Non-pigmented ciliary epithelial cell (primary cell): ENCODE results near the gene THRAP3.
A peak's percentile ranks its signal among the peaks of the same experiment; 100 is the strongest.
"Not testable (repeated sequence)": the region's sequence is repeated elsewhere in the genome, so short reads cannot be mapped to it uniquely, and the experiment has no call there.

Source experiments
- DNase-seq: peaks from one replicate; pipeline ENCODE4 v3.0.0-alpha.2; 2010; ENCODE audit warnings: low read depth

Gene THRAP3

DNA sequence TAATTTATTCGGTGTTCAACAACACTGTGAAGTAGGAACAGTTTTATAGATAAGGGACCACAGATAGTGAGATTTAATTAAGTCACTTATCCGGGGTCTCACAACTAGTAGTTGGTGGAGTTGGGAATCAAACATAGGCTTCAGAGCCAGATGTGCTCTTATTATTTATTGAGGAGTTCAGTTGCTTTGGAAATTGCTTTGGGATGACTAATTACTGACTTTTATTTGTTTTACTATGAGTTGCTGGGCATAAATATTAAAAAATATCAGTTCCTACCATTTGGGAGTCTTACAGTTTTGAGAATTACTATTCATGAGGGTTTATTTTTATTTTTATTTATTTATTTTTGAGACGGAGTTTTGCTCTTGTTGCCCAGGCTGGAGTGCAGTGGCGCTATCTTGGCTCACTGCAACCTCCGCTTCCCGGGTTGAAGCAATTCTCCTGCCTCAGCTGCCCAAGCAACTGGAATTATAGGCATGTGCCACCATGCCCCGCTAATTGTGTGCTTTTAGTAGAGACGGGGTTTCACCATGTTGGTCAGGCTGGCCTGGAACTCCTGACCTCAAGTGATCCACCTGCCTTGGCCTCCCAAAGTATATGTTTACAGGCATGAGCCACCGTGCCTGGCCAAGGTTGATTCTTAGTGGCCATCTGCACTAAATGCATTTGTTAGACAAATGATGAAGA, 27.7 kb downstream of the THRAP3 start:
- DNase-seq, result no peak

DNA sequence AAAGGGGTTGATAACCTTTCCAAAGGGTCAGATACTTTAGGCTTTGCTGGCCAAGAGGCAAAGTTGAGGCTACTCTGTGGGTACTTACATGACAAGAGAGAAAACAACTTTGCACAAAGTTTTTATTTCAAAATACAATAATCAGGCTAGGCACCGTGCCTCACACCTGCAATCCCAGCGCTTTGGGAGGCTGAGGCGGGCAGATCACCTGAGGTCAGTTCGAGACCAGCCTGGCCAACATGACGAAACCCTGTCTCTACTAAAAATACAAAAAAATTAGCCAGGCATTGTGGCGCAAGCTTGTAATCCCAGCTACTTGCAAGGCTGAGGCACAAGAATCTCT, 28.2 kb downstream of the THRAP3 start:
- DNase-seq, result not testable (repeated sequence)

DNA sequence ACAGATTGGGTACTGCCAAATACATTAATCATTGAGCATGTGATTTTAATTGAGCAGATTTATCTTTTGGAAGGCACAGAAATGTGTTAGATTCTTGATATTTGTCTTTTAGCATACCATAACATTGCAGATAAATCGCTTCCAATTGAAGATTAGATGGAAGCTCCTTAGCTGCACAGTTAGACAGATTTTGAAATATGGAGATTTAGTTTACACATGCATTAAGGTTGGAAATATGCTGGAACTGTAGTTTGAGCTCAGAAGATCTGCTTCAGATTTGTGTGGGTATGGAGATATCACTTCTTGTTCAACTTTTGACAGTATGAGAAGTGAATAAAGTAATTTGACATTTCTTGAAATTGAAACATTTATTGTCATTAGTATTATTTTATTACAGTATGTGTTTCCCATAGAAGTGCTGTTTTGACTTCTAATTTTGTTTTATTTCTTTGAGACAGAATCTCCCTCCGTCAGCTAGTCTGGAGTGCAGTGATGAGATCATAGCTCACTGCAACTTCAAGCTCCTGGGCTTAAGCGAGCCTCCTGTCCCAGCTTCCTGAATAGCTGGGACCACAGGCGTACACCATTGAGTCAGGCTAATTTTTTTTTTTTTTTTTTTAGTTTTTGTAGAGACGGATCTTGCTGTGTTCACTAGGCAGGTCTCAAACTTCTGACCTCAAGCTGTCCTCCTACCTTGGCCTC, 29.1 kb downstream of the THRAP3 start:
- peak; percentile 43 for DNase-seq

DNA sequence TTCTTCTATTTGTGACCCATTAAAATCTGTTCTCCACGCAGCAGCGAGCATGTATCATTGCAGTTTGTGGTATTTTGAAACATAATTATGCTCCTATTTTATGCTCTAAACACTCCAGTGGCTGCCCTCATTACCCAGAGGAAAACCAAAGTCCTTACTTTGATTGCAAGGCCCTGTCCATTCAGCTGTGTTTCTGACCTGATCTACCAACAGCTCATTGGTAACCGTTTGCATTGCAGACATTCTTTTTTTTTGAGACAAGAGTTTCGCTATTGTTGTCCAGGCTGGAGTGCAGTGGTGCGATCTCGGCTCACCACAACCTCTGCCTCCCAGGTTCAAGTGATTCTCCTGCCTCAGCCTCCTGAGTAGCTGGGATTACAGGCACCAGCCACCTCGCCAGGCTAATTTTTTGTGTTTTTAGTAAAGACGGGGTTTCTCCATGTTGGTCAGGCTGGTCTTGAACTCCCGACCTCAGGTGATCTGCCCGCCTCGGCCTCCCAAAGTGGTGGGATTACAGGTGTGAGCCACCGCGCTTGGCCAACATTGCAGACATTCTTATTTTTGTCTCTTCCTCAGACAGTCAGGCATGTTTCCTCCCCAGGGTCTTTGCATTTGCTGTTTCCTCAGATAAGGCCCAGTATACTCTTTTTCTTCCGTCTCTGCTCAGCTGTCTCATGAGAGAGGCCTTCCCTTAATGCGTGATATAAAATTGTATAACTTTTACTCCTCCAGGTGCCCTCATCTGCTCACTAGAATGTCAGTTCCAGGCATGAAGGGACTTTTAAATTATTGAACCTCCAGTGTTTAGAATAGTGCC, 32.5 kb downstream of the THRAP3 start:
- no peak for DNase-seq

DNA sequence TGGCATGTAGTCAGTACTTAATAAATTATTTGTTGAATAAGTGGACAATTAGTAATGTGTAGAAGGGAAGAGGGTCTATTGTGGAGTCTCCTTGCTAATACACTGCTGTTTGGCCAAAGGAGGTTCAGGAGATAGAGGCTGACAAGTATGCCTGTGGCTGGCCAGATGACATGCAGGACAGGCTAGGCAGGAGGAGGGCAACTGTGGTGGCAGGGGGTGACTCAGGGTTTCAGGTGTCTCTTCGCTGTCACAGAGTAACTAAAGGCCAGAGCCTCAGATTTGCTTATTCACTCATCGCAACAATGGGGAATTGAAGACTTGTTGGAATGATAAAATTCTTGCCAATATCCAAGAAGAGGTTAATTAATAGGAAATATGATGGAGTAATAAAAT, 33.1 kb downstream of the THRAP3 start:
- DNase-seq, result no peak

DNA sequence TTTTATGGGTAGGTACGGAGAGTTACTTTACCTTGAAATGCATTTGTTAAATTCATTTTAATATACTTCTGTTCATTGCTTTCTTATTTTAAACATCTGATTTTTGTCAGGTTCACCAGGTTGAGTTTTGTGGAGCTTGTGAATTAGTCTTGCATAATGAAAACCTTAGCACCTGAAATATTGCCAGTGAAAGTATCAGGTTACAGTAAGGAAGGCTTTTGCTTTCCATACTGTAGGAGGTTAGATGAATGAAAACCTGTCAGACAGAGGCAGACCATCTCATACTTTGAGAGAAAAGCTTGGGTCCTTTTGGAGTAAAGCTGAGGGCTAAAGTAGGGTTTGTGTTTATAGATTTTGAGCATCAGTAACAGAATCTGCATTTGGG, 34.7 kb downstream of the THRAP3 start:
- no peak for DNase-seq

DNA sequence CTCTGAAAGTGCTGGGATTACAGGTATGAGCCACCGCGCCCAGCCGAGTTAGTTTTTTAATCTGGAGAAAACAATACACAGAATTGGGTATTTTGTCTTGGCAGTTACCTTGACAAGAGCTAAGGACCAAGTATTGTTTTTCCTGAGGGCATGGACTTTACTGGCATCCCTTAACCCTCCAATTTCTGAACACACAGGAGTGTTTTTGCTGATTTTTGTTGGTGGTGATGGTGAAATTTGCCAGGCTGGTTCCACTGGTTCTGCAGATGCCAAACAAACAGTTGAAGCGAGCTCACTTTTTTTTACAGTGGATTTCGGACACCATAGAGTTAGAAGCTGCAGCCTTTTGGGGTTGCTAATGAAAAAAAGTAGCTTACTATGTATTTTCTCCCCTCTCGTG, 44.7 kb downstream of the THRAP3 start:
- no peak for DNase-seq

DNA sequence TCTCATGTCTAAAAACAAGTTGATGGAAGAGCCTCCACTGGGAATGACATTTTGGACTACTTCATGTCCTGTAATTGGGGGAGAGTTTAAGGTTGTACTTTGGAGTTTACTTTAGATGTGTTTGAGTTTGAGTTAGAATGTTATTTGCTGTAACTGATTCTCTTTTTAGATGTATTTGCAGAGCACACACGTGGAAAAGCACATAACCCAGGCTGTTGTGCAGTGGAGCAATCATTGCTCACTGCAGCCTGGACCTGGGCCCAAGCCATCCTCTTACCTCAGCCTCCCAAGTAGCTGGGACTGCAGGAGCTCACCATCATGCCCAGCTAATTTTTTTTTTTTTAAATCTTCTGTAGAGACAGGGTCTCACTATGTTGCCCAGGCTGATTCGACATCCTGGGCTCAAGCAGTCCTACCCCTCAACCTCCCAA, 45.2 kb downstream of the THRAP3 start:
- DNase-seq, result no peak

DNA sequence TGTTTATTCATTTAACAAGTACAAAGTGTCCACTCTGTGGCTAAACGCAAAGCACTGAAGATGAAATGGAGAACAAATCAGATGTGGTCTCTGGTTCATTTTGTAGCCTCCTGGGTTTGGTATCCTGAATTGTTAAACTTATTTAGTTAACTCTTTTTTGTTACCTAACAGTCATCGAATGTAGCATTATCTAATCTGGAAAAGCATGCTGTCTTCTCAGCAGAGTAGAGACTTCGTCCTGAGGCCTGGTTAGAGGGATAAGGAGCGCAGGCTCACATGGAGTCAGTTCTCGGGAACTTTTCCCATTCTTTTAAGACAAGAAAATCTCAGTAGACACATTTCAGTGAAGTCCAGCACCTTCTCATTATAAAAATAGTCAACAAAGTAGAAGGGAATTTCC, 48.8 kb downstream of the THRAP3 start:
- no peak for DNase-seq

DNA sequence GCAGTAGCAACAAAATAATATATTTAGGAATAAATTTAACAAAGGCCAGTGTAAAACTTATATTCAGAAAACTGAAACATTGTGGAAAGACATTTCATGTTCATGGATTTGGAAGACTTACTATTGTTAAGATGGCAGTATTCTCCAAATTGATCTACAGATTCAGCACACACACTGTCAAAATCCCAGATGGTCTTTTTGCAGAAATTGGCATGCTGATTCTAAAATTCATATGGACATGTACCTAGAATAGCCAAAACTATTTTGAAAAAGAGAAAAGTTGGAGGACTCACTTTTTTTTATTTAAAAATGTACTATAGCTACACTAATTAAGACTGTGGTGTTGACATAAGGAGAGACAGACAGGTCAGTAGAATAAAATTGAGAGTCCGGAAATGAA, 50.0 kb downstream of the THRAP3 start:
- DNase-seq, result no peak

DNA sequence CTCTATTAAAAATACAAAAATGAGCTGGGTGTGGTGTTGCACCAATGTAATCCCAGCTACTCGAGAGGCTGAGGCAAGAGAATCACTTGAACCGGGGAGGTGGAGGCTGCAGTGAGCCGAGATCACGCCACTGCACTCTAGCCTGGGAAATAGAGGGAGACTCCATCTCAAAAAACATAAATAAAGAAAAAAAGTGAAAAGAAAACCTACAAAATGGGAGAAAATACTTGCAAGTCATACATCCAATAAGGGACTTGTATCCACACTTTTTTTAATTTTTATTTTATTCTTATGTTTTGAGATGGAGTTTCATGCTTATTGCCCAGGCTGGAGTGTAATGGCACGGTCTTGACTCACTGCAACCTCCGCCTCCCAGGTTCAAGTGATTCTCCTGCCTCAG, 52.4 kb downstream of the THRAP3 start:
- DNase-seq, result no peak

DNA sequence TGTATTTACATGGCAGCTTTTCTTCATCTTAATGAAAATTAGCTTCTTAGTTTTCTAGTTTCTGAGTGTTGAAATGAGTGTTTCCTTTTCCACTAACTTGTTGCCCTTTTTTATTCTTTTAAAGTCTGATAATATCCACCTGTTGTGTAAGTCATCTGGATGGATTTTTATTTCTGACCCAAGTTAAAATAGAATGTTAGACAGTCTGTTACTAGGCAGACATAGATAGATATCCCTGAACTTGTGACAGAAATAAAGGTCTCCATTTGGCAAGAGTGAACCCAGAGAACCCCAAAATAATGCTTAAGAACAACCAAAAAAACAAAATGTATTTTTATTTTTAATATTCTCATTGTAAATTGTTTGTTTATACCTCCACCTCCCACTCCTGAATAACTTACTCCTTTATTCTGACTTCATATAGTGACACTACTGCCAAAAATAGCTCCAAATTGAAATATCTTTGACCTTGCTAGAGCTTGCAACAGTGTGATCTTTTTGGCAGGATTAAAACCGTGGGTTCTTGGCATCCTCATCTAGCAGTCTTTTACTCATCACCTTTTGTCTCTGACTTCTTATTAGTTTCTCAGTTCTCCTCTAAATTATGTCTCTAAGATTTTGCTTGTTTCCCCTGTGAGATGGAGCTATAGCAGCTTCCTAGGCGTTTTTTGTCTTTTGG, 55.0 kb downstream of the THRAP3 start:
- no peak for DNase-seq

DNA sequence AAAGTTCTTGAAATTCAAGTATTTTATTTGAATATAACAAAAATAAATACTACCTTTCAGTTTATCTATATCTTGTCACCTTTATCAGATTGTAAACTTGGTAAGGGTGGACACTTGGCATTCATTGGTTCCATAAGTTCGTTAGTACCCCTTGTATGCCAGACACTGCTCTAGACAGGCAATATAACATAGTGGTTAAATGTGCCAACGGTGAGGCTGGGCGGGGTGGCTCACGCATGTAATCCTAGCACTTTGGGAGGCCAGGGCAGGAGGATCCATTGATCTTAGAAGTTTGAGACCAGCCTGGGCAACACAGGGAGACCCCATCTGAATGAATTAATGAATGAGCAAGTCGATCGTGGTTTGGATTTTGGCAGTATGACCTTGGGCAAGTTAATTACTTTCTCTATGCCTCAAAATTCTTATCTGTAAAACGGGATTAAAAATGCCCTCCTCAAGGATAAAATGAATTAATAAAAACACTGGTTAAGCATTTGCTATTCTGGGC, 55.6 kb downstream of the THRAP3 start:
- no peak for DNase-seq

DNA sequence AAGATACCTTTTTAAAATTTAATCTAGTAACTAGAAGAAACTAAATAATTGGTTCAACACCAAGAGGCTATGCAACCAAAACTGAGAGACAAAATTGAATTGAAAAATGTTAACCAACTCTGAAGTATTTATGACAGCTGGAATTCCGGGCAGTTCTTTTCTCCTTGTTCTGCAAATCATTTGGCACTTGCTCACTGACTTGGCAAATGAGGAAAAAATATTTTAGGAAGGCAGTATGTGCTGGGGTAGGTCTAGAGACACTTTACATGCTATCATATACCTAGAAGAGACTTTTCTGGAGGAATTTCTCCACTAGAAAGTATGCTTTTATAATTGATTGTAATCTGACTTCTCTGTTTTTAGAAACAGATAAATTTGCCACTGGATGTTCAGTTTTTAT, 59.8 kb downstream of the THRAP3 start:
- no peak for DNase-seq

DNA sequence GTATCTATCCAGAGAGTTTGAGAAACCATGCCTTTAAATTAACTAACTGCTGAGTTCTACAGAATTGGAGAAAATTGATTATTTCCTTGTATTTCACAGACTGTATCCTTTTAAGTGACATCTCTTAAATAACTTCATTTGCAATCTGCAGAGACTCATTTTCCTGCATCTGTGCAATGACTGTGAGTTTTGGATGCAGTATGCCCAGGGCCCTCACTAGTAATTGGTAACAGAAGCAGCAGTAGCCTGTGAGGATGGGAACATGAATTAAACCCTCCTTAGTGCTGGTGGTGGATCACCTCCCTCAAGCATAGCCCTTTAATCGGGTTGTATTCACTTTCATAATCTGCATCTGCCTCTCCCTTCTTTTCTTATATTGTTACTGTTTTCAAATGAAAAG, 60.3 kb downstream of the THRAP3 start:
- DNase-seq, result no peak

DNA sequence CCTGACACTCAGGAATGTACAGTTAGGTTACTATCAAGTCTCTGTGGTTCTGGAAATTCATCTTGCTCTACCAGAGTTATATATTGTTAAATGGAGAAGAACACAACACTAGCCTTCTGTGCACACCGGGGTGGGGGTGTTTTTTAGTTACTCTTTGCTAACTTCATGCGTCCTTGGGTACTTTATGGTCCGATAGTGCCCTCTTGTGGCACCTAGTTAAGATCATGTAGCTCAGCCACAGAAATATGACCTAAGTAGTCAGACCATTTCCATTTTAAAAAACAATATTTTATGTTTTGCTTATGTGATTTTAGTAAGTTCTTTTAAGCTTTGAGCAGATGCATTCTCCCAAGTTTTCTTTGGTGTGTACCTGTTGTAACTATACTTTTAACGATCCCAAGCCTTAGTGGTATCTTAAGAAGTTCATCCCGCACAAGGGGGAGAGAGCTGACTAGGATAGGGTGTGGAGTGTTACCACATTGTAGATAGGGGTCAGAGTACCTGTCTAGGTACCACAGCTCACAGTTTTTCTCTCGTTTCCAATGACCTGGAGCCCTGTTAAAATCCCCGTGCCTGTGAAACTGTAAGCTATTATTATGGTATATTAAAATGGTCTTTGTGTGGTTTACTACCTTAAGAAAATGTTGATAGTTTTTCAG, 61.3 kb downstream of the THRAP3 start:
- peak; percentile 71 for DNase-seq

DNA sequence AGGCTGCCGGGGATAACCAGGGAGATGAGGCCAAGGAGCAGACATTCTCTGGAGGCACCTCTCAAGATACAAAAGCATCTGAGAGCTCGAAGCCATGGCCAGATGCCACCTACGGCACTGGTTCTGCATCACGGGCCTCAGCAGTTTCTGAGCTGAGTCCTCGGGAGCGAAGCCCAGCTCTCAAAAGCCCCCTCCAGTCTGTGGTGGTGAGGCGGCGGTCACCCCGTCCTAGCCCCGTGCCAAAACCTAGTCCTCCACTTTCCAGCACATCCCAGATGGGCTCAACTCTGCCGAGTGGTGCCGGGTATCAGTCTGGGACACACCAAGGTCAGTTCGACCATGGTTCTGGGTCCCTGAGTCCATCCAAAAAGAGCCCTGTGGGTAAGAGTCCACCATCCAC, 62.6 kb downstream of the THRAP3 start:
- no peak for DNase-seq

DNA sequence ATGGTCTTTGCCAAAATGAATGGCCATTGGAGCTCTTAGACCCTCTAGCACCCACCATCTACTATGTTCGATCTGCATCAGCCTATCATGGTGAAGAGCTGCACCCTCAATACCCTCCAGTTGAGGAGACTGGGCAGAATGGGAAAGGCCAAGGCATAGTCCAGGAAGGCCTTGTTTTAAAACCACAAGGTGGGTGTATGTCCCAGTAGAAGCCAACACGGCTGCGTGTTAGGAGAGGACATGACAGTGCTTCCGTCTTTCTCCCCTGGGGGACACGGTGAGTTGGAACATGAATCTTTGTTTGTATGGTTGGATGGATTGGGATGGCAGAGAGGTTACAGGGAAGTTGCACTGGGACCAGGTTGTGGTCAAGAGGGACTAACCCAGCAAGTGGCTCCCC, 63.4 kb downstream of the THRAP3 start:
- DNase-seq, result no peak

DNA sequence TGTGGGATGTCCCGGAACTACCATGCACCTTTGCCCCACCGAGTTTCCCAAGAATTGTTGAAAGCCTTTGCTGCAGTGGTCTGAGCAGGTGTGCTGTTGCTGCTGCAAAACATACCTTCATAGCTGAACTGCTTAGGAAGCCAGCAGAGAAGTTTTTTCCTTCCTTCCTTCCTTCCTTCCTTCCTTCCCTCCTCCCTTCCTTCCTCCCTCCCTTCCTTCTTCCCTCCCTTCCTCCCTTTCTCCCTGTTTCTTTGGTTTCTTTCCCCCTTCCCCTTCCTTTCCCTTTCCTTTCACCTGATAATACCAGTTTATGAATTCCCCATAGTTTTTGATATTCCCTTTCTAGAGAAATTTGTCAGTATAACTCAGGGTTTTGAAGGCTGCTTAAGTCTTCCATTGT, 71.1 kb downstream of the THRAP3 start:
- DNase-seq, result no peak

DNA sequence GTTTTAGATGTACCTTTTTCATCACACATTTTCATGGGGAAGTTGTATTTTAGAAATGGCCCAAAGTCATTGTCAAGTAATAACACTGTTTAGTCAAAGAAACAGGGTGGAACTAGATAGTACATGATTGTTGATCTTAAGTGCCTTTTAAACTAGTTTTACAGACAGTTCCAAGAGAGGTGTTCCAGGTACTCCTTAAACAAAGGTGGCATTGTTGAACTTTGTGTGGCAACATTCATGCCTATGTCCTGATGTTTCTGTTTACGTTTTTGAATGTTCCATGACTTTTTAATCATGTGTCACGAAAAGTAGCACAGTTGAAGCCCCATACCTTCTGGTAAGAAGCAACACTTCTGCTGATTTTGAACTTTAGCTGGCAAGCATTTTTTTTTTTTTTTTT, 72.8 kb downstream of the THRAP3 start:
- no peak for DNase-seq

DNA sequence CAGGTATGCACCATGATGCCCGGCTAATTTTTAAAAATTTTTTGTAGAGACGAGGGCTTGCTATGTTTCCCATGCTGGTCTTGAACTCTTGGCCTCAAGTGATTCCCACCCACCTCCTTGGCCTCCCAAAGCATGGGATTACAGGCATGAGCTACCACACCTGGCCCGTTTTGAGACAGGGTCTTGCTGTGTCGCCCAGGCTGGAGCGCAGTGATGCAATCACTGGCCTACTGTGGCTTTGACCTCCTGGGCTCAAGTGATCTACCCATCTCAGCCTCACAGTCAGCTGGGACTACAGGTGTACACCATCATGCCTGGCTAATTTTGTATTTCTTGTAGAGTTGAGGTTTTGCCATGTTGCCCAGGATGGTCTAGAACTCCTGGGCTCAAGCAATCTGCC, 74.4 kb downstream of the THRAP3 start:
- no peak for DNase-seq

DNA sequence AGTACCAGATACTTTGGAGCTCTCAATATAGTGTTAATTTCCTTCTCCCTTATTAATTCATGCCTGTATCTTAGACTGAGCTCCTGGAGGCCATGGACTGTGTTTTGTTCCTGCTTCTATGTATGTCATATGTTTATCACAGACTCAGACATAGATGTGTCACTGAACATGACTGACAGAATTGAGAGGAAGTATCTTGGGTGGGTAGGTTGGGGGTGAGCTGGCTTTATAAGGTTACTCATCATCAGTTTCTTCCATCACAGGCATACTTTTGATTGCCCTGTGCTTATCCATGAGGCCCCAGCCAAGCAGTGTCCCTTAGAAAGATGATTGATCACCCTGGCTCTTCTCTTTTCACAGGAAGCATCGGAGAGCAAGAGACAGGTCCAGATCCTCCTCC, 76.3 kb downstream of the THRAP3 start:
- DNase-seq, result no peak
